Omental fat pad (tissue), 4 donors: ENCODE results near the gene CSNK1D. TPM values are rescaled to one million over a fixed set of nuclear protein-coding genes. Genes with fewer than 3 reads are reported as not detected.

Source experiments
- ATAC-seq: fragments of 150-250 bp; one replicate; pipeline ENCODE4 v1.9.1; 2016; ENCODE audit warnings: mild to moderate bottlenecking, moderate library complexity; ENCODE audit not compliant: low FRiP score
- DNase-seq: peaks from one replicate; pipeline ENCODE4 v3.0.0-alpha.2; 2019; ENCODE audit warnings: low spot score
- total RNA-seq, 4 donors: library from RNA; depleted of rRNA; stranded (reverse); fragments of >200 nt; gene quantifications; one replicate each; pipeline ENCODE4 v1.1.0, GENCODE V29; 2016
- TF ChIP-seq, protein P1 (sequence below), 3 donors: fragments of 450-650 bp; IDR thresholded peaks; one replicate each; pipeline ENCODE4 v1.5.1; 2016 to 2017; ENCODE audit warnings: antibody characterized with exemption in 3 of 3, mild to moderate bottlenecking in 3 of 3, moderate library complexity in 2 of 3

CSNK1D gene
- total RNA-seq, 4 donors from 2014 or later = 54.7 to 117 (median 98.4) TPM

GRCh38 chr17:82301916-82302567 is 28.5 kb upstream of the CSNK1D start:
- TF ChIP-seq, protein P1, sequence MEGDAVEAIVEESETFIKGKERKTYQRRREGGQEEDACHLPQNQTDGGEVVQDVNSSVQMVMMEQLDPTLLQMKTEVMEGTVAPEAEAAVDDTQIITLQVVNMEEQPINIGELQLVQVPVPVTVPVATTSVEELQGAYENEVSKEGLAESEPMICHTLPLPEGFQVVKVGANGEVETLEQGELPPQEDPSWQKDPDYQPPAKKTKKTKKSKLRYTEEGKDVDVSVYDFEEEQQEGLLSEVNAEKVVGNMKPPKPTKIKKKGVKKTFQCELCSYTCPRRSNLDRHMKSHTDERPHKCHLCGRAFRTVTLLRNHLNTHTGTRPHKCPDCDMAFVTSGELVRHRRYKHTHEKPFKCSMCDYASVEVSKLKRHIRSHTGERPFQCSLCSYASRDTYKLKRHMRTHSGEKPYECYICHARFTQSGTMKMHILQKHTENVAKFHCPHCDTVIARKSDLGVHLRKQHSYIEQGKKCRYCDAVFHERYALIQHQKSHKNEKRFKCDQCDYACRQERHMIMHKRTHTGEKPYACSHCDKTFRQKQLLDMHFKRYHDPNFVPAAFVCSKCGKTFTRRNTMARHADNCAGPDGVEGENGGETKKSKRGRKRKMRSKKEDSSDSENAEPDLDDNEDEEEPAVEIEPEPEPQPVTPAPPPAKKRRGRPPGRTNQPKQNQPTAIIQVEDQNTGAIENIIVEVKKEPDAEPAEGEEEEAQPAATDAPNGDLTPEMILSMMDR (IDR thresholded peaks at IDR 0.05) = no peak
- no peak for ATAC-seq
- DNase-seq = no peak

GRCh38 chr17:82301300-82301915 is 27.9 kb upstream of the CSNK1D start:
- TF ChIP-seq, protein P1 (IDR thresholded peaks at IDR 0.05) = no peak
- ATAC-seq (no peak), DNase-seq (no peak)

DNA sequence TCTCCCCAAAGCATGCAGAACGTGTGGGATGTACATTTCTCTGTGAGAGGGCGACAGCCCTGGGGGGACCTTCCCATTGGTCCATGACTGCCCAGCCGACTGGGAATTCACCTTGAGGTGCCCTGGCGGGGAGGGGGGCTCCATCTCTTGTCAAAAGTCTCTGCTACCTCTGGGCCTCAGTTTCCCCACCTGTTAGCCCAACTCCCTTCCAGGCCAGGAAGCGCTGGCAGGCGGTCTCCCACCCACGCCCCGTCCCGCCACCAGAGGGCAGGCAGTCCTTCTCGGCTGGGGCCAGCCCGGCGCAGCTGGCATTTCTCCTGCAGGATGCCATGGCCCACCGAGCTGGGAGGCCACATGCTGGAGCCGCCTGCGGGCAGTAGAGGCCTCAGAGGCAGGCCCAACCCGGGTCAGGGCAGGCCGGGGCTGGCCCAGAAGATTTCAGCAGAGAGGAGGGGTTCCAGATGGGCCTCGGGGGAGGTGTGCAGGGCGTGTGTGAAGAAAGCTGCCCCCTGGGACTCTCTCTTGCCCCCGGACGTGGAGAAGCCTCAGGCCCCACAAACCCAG is 27.3 kb upstream of the CSNK1D start:
- no peak for DNase-seq
- TF ChIP-seq, protein P1 (IDR thresholded peaks at IDR 0.05) = peak in 1 of 3 donors; percentile 50
- no peak for ATAC-seq

GRCh38 chr17:82300228-82300627 is 26.7 kb upstream of the CSNK1D start:
- DNase-seq (no peak), ATAC-seq (no peak)
- TF ChIP-seq, protein P1 (IDR thresholded peaks at IDR 0.05) = no peak

- no peak for ATAC-seq
- TF ChIP-seq, protein P1 (IDR thresholded peaks at IDR 0.05) = no peak
- no peak for DNase-seq
These were observed 26.0 kb upstream of the CSNK1D start for GRCh38 chr17:82299452-82299851.

GRCh38 chr17:82298538-82299421 is 25.3 kb upstream of the CSNK1D start:
- DNase-seq = no peak
- ATAC-seq = no peak
- TF ChIP-seq, protein P1 (IDR thresholded peaks at IDR 0.05) = no peak
